HepG2 (cell line): ENCODE measurements around the gene CFAP221. TPM values are rescaled to one million over a fixed set of nuclear protein-coding genes. Genes with fewer than 3 reads are reported as not detected.

Experiments used
- ATAC-seq: fragments of 200-7000 bp; cut with Tn5 transposase; 3 replicates; pipeline ENCODE4 v1.9.1; 2020; ENCODE audit warnings: mild to moderate bottlenecking, moderate library complexity
- BruUV-seq: library from RNA; stranded (reverse); fragments of 400-500 nt; replicated peaks from 2 replicates; lab custom pipeline; 2021; lab: Mats Ljungman, UMichigan
- CTCF ChIA-PET: fragments of 300-600 bp; formaldehyde crosslinking; extraction: SDS; loops from one replicate; lab custom pipeline; 2021; ENCODE audit warnings: low total read pairs, inconsistent platforms, low intra/inter-chr PET ratio; lab: Yijun Ruan, JAX
- POLR2A ChIA-PET: fragments of 350-600 bp; sonication (Branson Sonifier 250); formaldehyde crosslinking; loops from one replicate; lab custom pipeline; 2020; ENCODE audit warnings: antibody characterized with exemption, inconsistent platforms; lab: Yijun Ruan, JAX
- DNase-seq: peaks from one replicate; pipeline ENCODE4 v3.0.0-alpha.2; 2015; ENCODE audit warnings: low spot score
- FAIRE-seq: peaks from 3 replicates; lab custom pipeline; 2011; peaks lifted over from hg19 to GRCh38; lab: Jason Lieb, UNC
- H2AFZ ChIP-seq: one replicate; pipeline ENCODE4 v1.6.1; 2011; ENCODE audit warnings: low read length, inconsistent platforms
- H3K27ac ChIP-seq: fragments of 300-600 bp; 3 replicates; pipeline ENCODE4 v1.8.0; 2011; ENCODE audit warnings: mixed run types, mild to moderate bottlenecking, mixed read lengths, low read length, inconsistent platforms; ENCODE audit not compliant: insufficient read depth; ENCODE audit errors: extremely low read length
- H3K27me3 ChIP-seq, 2 experiments: fragments of 200-600 bp in 1 of 2; 2 replicates in 1 of 2; 3 replicates in 1 of 2; pipeline versions ENCODE4 v1.6.0 to v1.8.0; 2011; ENCODE audit warnings: low read length in 2 of 2, mild to moderate bottlenecking in 2 of 2, moderate library complexity in 2 of 2, inconsistent platforms in 1 of 2; ENCODE audit not compliant: insufficient read depth in 2 of 2, control insufficient read depth in 1 of 2
- H3K36me3 ChIP-seq, 2 experiments: fragments of 200-600 bp in 1 of 2; replicated peaks in 1 of 2; 2 replicates in 1 of 2; 3 replicates in 1 of 2; pipeline versions ENCODE4 v1.5.1 to v1.8.0; 2011; ENCODE audit warnings: low read length in 2 of 2, inconsistent platforms in 1 of 2; ENCODE audit not compliant: insufficient read depth in 2 of 2, control insufficient read depth in 1 of 2
- H3K4me1 ChIP-seq: 2 replicates; pipeline ENCODE4 v1.5.1; 2012; ENCODE audit warnings: low read length, inconsistent platforms; ENCODE audit not compliant: insufficient read depth
- H3K4me2 ChIP-seq: 2 replicates; pipeline ENCODE4 v1.6.0; 2011; ENCODE audit warnings: low read depth, low read length, inconsistent platforms
- H3K4me3 ChIP-seq, 3 experiments: fragments of 200-600 bp in 1 of 3; sonication (generic), shearing (Covaris generic) in 1 of 3; replicated peaks in 1 of 3; 2 replicates each; pipeline ENCODE4 v1.5.1; 2011 to 2016; ENCODE audit warnings: low read length in 3 of 3, inconsistent platforms in 2 of 3, low read depth in 2 of 3, mild to moderate bottlenecking in 2 of 3, control low read depth in 1 of 3, mixed read lengths in 1 of 3; ENCODE audit not compliant: insufficient read depth in 1 of 3
- H3K79me2 ChIP-seq: one replicate; pipeline ENCODE4 v1.6.1; 2011; ENCODE audit warnings: low read length, inconsistent platforms; ENCODE audit not compliant: insufficient read depth
- H3K9ac ChIP-seq: 2 replicates; pipeline ENCODE4 v1.6.0; 2011; ENCODE audit warnings: mild to moderate bottlenecking, low read depth, low read length, inconsistent platforms; ENCODE audit not compliant: insufficient read depth
- H3K9me3 ChIP-seq: 2 replicates; pipeline ENCODE4 v1.5.1; 2012; ENCODE audit warnings: mild to moderate bottlenecking, low read length
- H4K20me1 ChIP-seq: 2 replicates; pipeline ENCODE4 v1.6.0; 2011; ENCODE audit warnings: inconsistent platforms, mild to moderate bottlenecking, low read length, moderate library complexity; ENCODE audit not compliant: insufficient read depth
- FOXK2 ChIP-seq: fragments of 450-650 bp; IDR thresholded peaks from 2 replicates; pipeline ENCODE4 v1.6.1; 2016
- GABPA ChIP-seq, 2 experiments: IDR thresholded peaks; 2 replicates each; pipeline ENCODE4 v1.6.1; 2011 to 2016; ENCODE audit warnings: low read depth in 2 of 2, low read length in 1 of 2, missing biosample characterization in 1 of 2, missing genetic modification characterization in 1 of 2
- GMEB1 ChIP-seq: sonication (generic); formaldehyde crosslinking; IDR thresholded peaks from 2 replicates; pipeline ENCODE4 v1.5.1; 2020; ENCODE audit warnings: missing genetic modification reagents, mild to moderate bottlenecking, borderline replicate concordance
- HDAC6 ChIP-seq: fragments of 200-600 bp; sonication (generic); IDR thresholded peaks from 2 replicates; pipeline ENCODE4 v1.7.0; 2017; ENCODE audit warnings: mild to moderate bottlenecking, antibody characterized with exemption, low read length, low read depth
- HHEX ChIP-seq: IDR thresholded peaks from 2 replicates; pipeline ENCODE4 v1.6.1; 2016; ENCODE audit warnings: control low read depth
- KDM5A ChIP-seq: fragments of 200-600 bp; sonication (generic); IDR thresholded peaks from 2 replicates; pipeline ENCODE4 v1.7.0; 2018; ENCODE audit warnings: antibody characterized with exemption, mild to moderate bottlenecking, low read length, borderline replicate concordance
- PHF21A ChIP-seq: sonication (generic); formaldehyde crosslinking; IDR thresholded peaks from 2 replicates; pipeline ENCODE4 v1.5.0; 2020; ENCODE audit warnings: mild to moderate bottlenecking, missing genetic modification reagents
- REST ChIP-seq, 2 experiments: IDR thresholded peaks; 2 replicates each; pipeline ENCODE4 v1.6.1; 2011 to 2012; ENCODE audit warnings: low read length in 2 of 2, borderline replicate concordance in 1 of 2, low read depth in 1 of 2, mild to moderate bottlenecking in 1 of 2, moderate library complexity in 1 of 2
- SALL1 ChIP-seq: sonication (generic); formaldehyde crosslinking; IDR thresholded peaks from 2 replicates; pipeline ENCODE4 v1.8.0; 2022; ENCODE audit warnings: mild to moderate bottlenecking, missing genetic modification reagents
- SP5 ChIP-seq: IDR thresholded peaks from 2 replicates; pipeline ENCODE4 v1.6.1; 2016; ENCODE audit warnings: low read depth, borderline replicate concordance
- SRSF4 ChIP-seq: fragments of 200-400 bp; formaldehyde crosslinking; IDR thresholded peaks from one replicate; pipeline ENCODE4 v1.6.1; 2018; ENCODE audit warnings: mild to moderate bottlenecking, low read depth, low read length, moderate library complexity; ENCODE audit not compliant: poor library complexity, severe bottlenecking
- SSRP1 ChIP-seq: IDR thresholded peaks from 2 replicates; pipeline ENCODE4 v1.6.1; 2016; ENCODE audit warnings: control low read depth
- ZNF17 ChIP-seq: sonication (generic); formaldehyde crosslinking; IDR thresholded peaks from 2 replicates; pipeline ENCODE4 v1.5.0; 2020; ENCODE audit warnings: mild to moderate bottlenecking, missing genetic modification reagents
- ZNF333 ChIP-seq: sonication (generic); formaldehyde crosslinking; IDR thresholded peaks from 2 replicates; pipeline ENCODE4 v1.4.0; 2020; ENCODE audit warnings: mild to moderate bottlenecking, missing genetic modification reagents, borderline replicate concordance
- ZNF543 ChIP-seq: sonication (generic); formaldehyde crosslinking; IDR thresholded peaks from 2 replicates; pipeline ENCODE4 v1.4.0; 2020; ENCODE audit warnings: mild to moderate bottlenecking, missing genetic modification reagents
- ZNF850 ChIP-seq: sonication (generic); formaldehyde crosslinking; conservative IDR thresholded peaks from 2 replicates; pipeline ENCODE4 v1.9.0; 2021; ENCODE audit warnings: mild to moderate bottlenecking, missing genetic modification reagents
- ZSCAN30 ChIP-seq: sonication (generic); formaldehyde crosslinking; IDR thresholded peaks from 2 replicates; pipeline ENCODE4 v1.5.0; 2020; ENCODE audit warnings: mild to moderate bottlenecking, missing genetic modification reagents
- WGBS: methylation state at CpG from one replicate; pipeline ENCODE4 v1.1.6; 2017; ENCODE audit warnings: low lambda C conversion rate; 5-methylcytosine and 5-hydroxymethylcytosine counted together
- in situ Hi-C: cut with HindIII; loops from 2 replicates; pipeline ENCODE4 v1.10.0; 2017; ENCODE audit warnings: low pct_unique_long_range_greater_than_20kb; ENCODE audit not compliant: extremely low pct_ligation_motif_present
- intact Hi-C: fragments of 100-400 bp; cut with micrococcal nuclease; formaldehyde crosslinking; loops from one replicate; pipeline ENCODE4 v1.10.0; 2022; ENCODE audit not compliant: unreplicated experiment
- polyA plus RNA-seq, 8 experiments: library from polyadenylated mRNA; depleted of rRNA in 3 of 8; stranded (reverse) in 7 of 8; unstranded in 1 of 8; fragments of >200 nt; fragmentation: Illumina TruSeq in 4 of 8; extraction: Trizol in 4 of 8; gene quantifications; 2 replicates each; pipeline versions ENCODE4 v1.2.1 to v1.2.3, GENCODE V29; 2011 to 2016; ENCODE audit warnings: low read depth in 4 of 8, missing spikeins in 1 of 8, mixed read lengths in 1 of 8; ENCODE audit not compliant: insufficient read depth in 1 of 8
- total RNA-seq, 5 experiments: library from RNA; depleted of rRNA; stranded (reverse); fragments of >200 nt; fragmentation: Illumina TruSeq; extraction: Trizol; gene quantifications; 2 replicates each; pipeline ENCODE4 v1.2.3, GENCODE V29; 2016; ENCODE audit warnings: low read depth in 1 of 5
- TF ChIP-seq, protein P1 (sequence below): IDR thresholded peaks from 2 replicates; pipeline ENCODE4 v1.6.1; 2016; ENCODE audit warnings: missing compliant biosample characterization, missing genetic modification reagents, borderline replicate concordance

The CFAP221 gene
- total and polyA plus RNA-seq, 2 of the 13 experiments (the other 11 are each of a cell fraction or from before 2014, with no cell fraction given): not detected

- no peaks in the 10 kb centered on the region for H3K9me3 ChIP-seq
- peaks cover 0 to under 1% of the 10 kb centered on the region in 2 experiments; a peak in 1 of 5 replicates for H3K27me3 ChIP-seq
- no peak overlapping the region for H3K27ac ChIP-seq
- no peaks in the 10 kb centered on the region for H3K4me1 ChIP-seq
- ChIA-PET CTCF (no interaction called here), POLR2A (no interaction called here)
- H3K79me2 ChIP-seq: no peaks in the 10 kb centered on the region
- H3K4me2 ChIP-seq: no peak overlapping the region
- H4K20me1 ChIP-seq: no peaks in the 10 kb centered on the region
- TF ChIP-seq PHF21A (CRISPR knock-in tag): no peak
- no peak for TF ChIP-seq SSRP1 (CRISPR knock-in tag)
- TF ChIP-seq ZNF543: no peak
- no peak for TF ChIP-seq KDM5A
- no peak for TF ChIP-seq FOXK2
- TF ChIP-seq HDAC6: no peak
- no peak for TF ChIP-seq HHEX (CRISPR knock-in tag)
- no peak for TF ChIP-seq SRSF4
- no peak for TF ChIP-seq ZNF333 (CRISPR knock-in tag)
- no peak for TF ChIP-seq ZNF850
- TF ChIP-seq, protein P1, sequence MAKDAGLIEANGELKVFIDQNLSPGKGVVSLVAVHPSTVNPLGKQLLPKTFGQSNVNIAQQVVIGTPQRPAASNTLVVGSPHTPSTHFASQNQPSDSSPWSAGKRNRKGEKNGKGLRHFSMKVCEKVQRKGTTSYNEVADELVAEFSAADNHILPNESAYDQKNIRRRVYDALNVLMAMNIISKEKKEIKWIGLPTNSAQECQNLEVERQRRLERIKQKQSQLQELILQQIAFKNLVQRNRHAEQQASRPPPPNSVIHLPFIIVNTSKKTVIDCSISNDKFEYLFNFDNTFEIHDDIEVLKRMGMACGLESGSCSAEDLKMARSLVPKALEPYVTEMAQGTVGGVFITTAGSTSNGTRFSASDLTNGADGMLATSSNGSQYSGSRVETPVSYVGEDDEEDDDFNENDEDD (CRISPR knock-in tag): no peak
- no peak for TF ChIP-seq ZSCAN30 (CRISPR knock-in tag)
- no peak for TF ChIP-seq GMEB1
- no peak for TF ChIP-seq ZNF17 (CRISPR knock-in tag)
- no peak for TF ChIP-seq SP5 (CRISPR knock-in tag)
- no peak for TF ChIP-seq GABPA (IDR thresholded peaks at IDR 0.05; ENCODE audit: low read depth, low read length)
- no peak for TF ChIP-seq GABPA (CRISPR knock-in tag; IDR thresholded peaks at IDR 0.05; ENCODE audit: low read depth)
- no peak for TF ChIP-seq SALL1 (CRISPR knock-in tag)
- no peak for TF ChIP-seq REST (IDR thresholded peaks at IDR 0.05; ENCODE audit: borderline replicate concordance in 1 of 2, low read depth in 1 of 2, low read length in 2 of 2)
- intact Hi-C loops: no loop called here
- peak; percentile 66 for ATAC-seq
- BruUV-seq: no TSS peak
- no peak for DNase-seq
- H3K9ac ChIP-seq: no peak overlapping the region
- no peaks in the 10 kb centered on the region for H3K36me3 ChIP-seq
- FAIRE-seq: no peak
- no peak overlapping the region for H3K4me3 ChIP-seq
- in situ Hi-C loops: no loop called here
- WGBS: 23% methylated on average over 4 of the region's 4 CpGs
- no peak overlapping the region for H2AFZ ChIP-seq
Measured at GRCh38 chr2:119580550-119581072, 36.4 kb downstream of the CFAP221 start.
